Measurements from ENCODE around the gene WDR76. TPM values are rescaled to one million over a fixed set of nuclear protein-coding genes. Genes with fewer than 3 reads are reported as not detected.

The WDR76 gene
- total and polyA plus RNA-seq, 12 donors, result 0.74 to 8.2 (median 2.0) TPM

GRCh38 chr15:43872416-43873020, 45.7 kb downstream of the WDR76 start:
- WGBS, 4 donors, result 57 to 66% (median 58%) methylated on average over 6 of the region's 6 CpGs

DNA sequence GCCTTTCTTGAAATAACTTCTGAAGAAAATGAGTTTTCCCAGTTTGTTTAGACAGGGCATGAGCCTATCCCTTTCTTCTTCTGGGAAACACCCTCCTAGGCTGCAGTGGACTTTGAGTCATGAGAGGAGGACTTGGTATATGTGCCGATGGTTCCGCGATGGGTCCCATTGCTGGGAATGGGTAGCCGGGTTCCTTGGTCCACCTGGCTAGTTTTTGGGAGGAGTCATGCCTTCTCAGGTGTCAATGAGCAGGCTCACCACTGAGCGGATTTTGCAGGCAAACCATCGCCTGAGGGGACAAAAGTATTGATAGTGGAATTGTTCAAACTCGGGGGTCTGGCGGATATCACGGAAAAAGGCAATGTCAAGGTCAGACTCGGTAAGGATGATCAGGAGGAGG, 46.8 kb downstream of the WDR76 start:
- H3K27ac ChIP-seq, result no peak overlapping the region
- H3K36me3 ChIP-seq (replicated peaks in 1 of 2), result peaks cover 0 to 2% of the 10 kb centered on the region in 2 donors
- peak in 1 of 7 donors; percentile 42 for DNase-seq
- intact Hi-C loops (cut with DNase I), result no loop called here
- WGBS, 4 donors, result 86 to 90% (median 88%) methylated on average over 10 of the region's 10 CpGs
- H3K9me3 ChIP-seq (replicated peaks in 1 of 3), result no peaks in the 10 kb centered on the region
- H3K27me3 ChIP-seq, result no peaks in the 10 kb centered on the region
- no peaks in the 10 kb centered on the region for H3K4me1 ChIP-seq (replicated peaks in 1 of 2)
- TF ChIP-seq, protein P1, sequence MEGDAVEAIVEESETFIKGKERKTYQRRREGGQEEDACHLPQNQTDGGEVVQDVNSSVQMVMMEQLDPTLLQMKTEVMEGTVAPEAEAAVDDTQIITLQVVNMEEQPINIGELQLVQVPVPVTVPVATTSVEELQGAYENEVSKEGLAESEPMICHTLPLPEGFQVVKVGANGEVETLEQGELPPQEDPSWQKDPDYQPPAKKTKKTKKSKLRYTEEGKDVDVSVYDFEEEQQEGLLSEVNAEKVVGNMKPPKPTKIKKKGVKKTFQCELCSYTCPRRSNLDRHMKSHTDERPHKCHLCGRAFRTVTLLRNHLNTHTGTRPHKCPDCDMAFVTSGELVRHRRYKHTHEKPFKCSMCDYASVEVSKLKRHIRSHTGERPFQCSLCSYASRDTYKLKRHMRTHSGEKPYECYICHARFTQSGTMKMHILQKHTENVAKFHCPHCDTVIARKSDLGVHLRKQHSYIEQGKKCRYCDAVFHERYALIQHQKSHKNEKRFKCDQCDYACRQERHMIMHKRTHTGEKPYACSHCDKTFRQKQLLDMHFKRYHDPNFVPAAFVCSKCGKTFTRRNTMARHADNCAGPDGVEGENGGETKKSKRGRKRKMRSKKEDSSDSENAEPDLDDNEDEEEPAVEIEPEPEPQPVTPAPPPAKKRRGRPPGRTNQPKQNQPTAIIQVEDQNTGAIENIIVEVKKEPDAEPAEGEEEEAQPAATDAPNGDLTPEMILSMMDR (IDR thresholded peaks at IDR 0.05), result no peak
- no peak overlapping the region for H3K4me3 ChIP-seq

More at GRCh38 chr15:43872416-43873020, 45.7 kb downstream of the WDR76 start:
- TF ChIP-seq POLR2A (IDR thresholded peaks at IDR 0.05), result no peak
- TF ChIP-seq, protein P1 (IDR thresholded peaks at IDR 0.05), result peak; percentile 49 to 59 (median 52)
- peak; percentile 34 to 79 (median 61) for DNase-seq
- Histone ChIP-seq H3K4me1 (replicated peaks in 1 of 2) (no peaks in the 10 kb centered on the region), H3K36me3 (replicated peaks in 1 of 2) (peaks cover 0 to 2% of the 10 kb centered on the region in 2 donors), H3K9me3 (replicated peaks in 1 of 3) (no peaks in the 10 kb centered on the region), H3K27ac (no peak overlapping the region), H3K4me3 (no peak overlapping the region), H3K27me3 (no peaks in the 10 kb centered on the region)
- intact Hi-C loops (cut with DNase I), result no loop called here

GRCh38 chr15:43876872-43877271, 50.1 kb downstream of the WDR76 start:
- intact Hi-C loops (cut with DNase I), result no loop called here
- Histone ChIP-seq H3K27ac (no peak overlapping the region), H3K9me3 (replicated peaks in 1 of 3) (no peaks in the 10 kb centered on the region), H3K4me3 (no peak overlapping the region), H3K4me1 (replicated peaks in 1 of 2) (no peaks in the 10 kb centered on the region), H3K27me3 (no peaks in the 10 kb centered on the region), H3K36me3 (replicated peaks in 1 of 2) (peaks cover 0 to 2% of the 10 kb centered on the region in 2 donors)
- WGBS, 4 donors, result 96 to 100% (median 98%) methylated on average over 3 of the region's 3 CpGs
- peak in 1 of 7 donors; percentile 27 for DNase-seq
- no peak for TF ChIP-seq POLR2A (IDR thresholded peaks at IDR 0.05)
- TF ChIP-seq, protein P1 (IDR thresholded peaks at IDR 0.05), result no peak

GRCh38 chr15:43877371-43877770, 50.6 kb downstream of the WDR76 start:
- peak in 6 of 7 donors; percentile 37 to 65 (median 49) for DNase-seq
- whole genome bisulfite sequencing, 4 donors, result 36 to 71% (median 46%) methylated on average over 4 of the region's 4 CpGs
- Histone ChIP-seq H3K9me3 (replicated peaks in 1 of 3) (no peaks in the 10 kb centered on the region), H3K27ac (no peak overlapping the region), H3K27me3 (no peaks in the 10 kb centered on the region), H3K4me1 (replicated peaks in 1 of 2) (no peaks in the 10 kb centered on the region), H3K4me3 (no peak overlapping the region), H3K36me3 (replicated peaks in 1 of 2) (peaks cover 0 to 2% of the 10 kb centered on the region in 2 donors)
- no peak for TF ChIP-seq POLR2A (IDR thresholded peaks at IDR 0.05)
- TF ChIP-seq, protein P1 (IDR thresholded peaks at IDR 0.05), result no peak
- intact Hi-C loops (cut with DNase I), result no loop called here

All from adrenal gland (tissue), 12 donors.